Ovary (tissue), 9 donors: ENCODE data around the gene MEGF6. TPM values are rescaled to one million over a fixed set of nuclear protein-coding genes. Genes with fewer than 3 reads are reported as not detected.

ENCODE experiments used
- DNase-seq, 5 donors: peaks; one replicate each; pipeline ENCODE4 v3.0.0-alpha.2; 2019 to 2020
- H3K27ac ChIP-seq, 2 donors: fragments of 200-600 bp; one replicate each; pipeline versions ENCODE4 v1.5.1 to v1.8.0; 2019 to 2022
- H3K27me3 ChIP-seq: fragments of 200-600 bp; one replicate; pipeline ENCODE4 v1.8.0; 2022
- H3K36me3 ChIP-seq: fragments of 200-600 bp; sonication (generic); one replicate; pipeline ENCODE4 v1.5.1; 2019
- H3K4me1 ChIP-seq: one replicate; pipeline ENCODE4 v1.8.1; 2013; ENCODE audit warnings: mild to moderate bottlenecking, moderate library complexity; ENCODE audit not compliant: insufficient read depth
- H3K4me3 ChIP-seq: fragments of 200-600 bp; sonication (generic); one replicate; pipeline ENCODE4 v1.5.1; 2017
- H3K9me3 ChIP-seq, 2 donors: fragments of 200-600 bp in 1 of 2; sonication (generic) in 1 of 2; one replicate each; pipeline versions ENCODE4 v1.5.1 to v1.8.1; 2013 to 2019; ENCODE audit warnings: mild to moderate bottlenecking in 1 of 2, moderate library complexity in 1 of 2
- EP300 ChIP-seq: sonication (generic); formaldehyde crosslinking; IDR thresholded peaks from one replicate; pipeline ENCODE4 v1.6.1; 2017; ENCODE audit warnings: antibody characterized with exemption
- POLR2A ChIP-seq: fragments of 450-650 bp; IDR thresholded peaks from one replicate; pipeline ENCODE4 v1.6.1; 2017; ENCODE audit warnings: antibody characterized with exemption, mild to moderate bottlenecking, moderate library complexity
- WGBS, 3 donors: extraction: QIAGEN DNeasy Blood & Tissue Kit in 1 of 3; methylation state at CpG; one replicate each; pipeline versions ENCODE4 v1.1.5 to v1.1.7; 2013 to 2017; 5-methylcytosine and 5-hydroxymethylcytosine counted together
- intact Hi-C, 4 donors: fragments of 100-400 bp; cut with DNase I; formaldehyde crosslinking; loops; one replicate each; pipeline versions ENCODE4 v1.11.0 to v1.15.1; 2022 to 2023
- polyA plus RNA-seq, 2 donors: library from polyadenylated mRNA; stranded (reverse); fragments of 200-250 nt in 1 of 2; fragments of 350-450 nt in 1 of 2; fragmentation: Illumina TruSeq in 1 of 2; extraction: RNeasy Lipid Tissue Mini Kit (QIAGEN cat#74804) in 1 of 2; gene quantifications; one replicate each; pipeline ENCODE4 v1.2.3, GENCODE V29; 2013 to 2014
- total RNA-seq, 7 donors: library from RNA; depleted of rRNA in 2 of 7; stranded (reverse); fragments of >200 nt in 2 of 7; fragmentation: NEBNext Ultra II Directional in 3 of 7; extraction: Animal tissue kit (Norgen Biotek cat#: 25700) in 3 of 7; gene quantifications; one replicate each; pipeline versions ENCODE4 v1.1.0 to v1.2.4, GENCODE V29; 2016 to 2023
- TF ChIP-seq, protein P1 (sequence below), 3 donors: fragments of 450-650 bp in 2 of 3; fragments of 200-600 bp in 1 of 3; IDR thresholded peaks; one replicate each; pipeline versions ENCODE4 v1.5.1 to v1.8.0; 2016 to 2022; ENCODE audit warnings: antibody characterized with exemption in 3 of 3, mild to moderate bottlenecking in 1 of 3
- donor health status: DM: no; HTN: no; CAD: no; lungs with moderate emphysema.
- donor health status: DM: no; HTN: no; CAD: no.
- donor health status: Bipolar disorder and iron deficiency.
- donor health status: DM: yes; HTN: yes; CAD: no.
- donor health status: DM: no; HTN: no; CAD: no.
- donor health status: DM: yes; HTN: yes; CAD: no.

Gene MEGF6
- total and polyA plus RNA-seq, 9 donors: 0.10 to 117 (median 12.5) TPM

DNA sequence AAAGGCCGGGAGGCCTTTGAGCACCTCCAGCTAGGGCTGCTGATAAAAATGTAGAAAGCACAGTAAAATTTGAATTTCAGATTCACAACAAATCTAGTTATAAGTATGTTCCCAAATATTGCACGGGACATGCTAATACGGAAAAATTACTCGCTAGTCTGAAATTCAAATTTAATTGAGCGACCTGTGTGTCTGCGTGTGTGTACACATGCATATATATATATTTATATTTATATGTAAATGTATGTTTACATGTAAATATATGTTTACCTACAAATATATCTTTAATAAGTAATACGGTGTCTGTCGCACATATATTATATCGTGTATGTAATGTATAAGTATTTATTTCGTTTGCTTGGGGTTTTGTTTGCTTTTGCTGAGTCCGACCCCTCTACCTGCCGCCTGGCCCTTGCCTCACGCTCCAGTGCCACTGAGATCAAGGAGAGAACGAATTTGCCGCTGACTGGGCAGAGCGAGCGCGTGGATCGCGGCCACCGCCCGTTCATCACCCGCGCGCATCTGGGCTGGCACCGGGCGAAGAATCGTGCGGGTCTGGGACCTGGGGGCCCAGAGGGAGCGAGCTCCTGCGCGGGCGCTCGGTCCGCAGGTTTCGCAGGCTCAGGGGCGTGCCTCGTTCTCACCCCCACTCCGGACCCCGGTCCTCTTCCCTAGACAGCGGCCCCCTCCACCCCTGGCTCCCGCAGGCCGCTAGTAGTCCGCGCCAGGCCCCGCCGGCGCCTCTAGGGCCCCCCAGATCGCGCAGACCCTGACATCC lies 39.1 kb upstream of the MEGF6 start:
- Histone ChIP-seq H3K9me3 (no peaks in the 10 kb centered on the region), H3K27me3 (peaks cover 12% of the 10 kb centered on the region), H3K36me3 (no peaks in the 10 kb centered on the region), H3K4me3 (peak overlapping the region; percentile 96), H3K4me1 (peaks cover 8% of the 10 kb centered on the region), H3K27ac (no peak overlapping the region)
- TF ChIP-seq, protein P1, sequence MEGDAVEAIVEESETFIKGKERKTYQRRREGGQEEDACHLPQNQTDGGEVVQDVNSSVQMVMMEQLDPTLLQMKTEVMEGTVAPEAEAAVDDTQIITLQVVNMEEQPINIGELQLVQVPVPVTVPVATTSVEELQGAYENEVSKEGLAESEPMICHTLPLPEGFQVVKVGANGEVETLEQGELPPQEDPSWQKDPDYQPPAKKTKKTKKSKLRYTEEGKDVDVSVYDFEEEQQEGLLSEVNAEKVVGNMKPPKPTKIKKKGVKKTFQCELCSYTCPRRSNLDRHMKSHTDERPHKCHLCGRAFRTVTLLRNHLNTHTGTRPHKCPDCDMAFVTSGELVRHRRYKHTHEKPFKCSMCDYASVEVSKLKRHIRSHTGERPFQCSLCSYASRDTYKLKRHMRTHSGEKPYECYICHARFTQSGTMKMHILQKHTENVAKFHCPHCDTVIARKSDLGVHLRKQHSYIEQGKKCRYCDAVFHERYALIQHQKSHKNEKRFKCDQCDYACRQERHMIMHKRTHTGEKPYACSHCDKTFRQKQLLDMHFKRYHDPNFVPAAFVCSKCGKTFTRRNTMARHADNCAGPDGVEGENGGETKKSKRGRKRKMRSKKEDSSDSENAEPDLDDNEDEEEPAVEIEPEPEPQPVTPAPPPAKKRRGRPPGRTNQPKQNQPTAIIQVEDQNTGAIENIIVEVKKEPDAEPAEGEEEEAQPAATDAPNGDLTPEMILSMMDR (IDR thresholded peaks at IDR 0.05): no peak
- DNase-seq: peak in 1 of 5 donors; percentile 42
- intact Hi-C loops: no loop called here
- WGBS, 3 donors: 11 to 13% (median 11%) methylated on average over 40 to 50 of the region's 50 CpGs

DNA sequence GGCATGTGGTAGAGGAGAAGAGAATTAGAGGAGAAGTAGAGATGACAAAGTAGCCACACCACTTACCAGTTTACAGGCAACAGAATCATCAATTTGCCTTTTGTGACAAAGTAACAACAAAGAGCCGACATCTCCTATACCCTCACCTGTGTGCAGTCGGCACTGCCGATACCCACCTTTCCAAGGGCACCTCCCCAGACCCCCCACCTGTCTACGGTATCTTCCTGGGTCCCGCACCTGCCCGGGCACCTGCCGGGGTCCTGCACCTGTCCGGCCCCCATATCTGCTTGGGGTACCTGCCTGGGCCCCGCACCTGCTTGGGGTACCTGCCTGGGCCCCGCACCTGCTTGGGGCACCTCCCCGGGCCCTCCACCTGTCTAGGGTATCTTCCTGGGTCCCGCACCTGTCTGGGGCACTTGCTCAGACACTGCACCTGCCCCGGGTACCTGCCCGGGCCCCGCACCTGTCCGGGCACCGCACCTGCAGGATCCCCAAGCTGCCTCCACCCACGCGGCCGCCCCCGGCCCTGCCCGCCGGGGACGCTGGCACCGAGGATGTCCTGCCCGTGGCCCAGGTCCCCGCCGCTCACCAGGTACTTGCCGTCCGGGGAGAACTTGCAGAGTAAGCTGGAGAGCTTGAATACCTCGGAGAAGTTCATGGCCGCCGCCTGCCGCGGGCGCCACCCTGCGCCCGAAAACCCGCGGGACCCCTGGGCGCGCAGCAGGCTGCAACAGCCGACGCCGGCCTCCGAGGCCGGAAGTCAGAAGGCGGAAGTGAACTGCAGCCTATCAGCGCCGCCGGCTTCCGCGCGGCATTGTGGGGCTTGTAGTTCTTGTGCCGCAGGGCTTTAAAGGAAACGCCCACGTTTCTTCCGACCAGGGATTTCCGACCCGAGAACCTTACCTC lies 38.3 kb upstream of the MEGF6 start, which contains the start of gene WRAP73:
Gene WRAP73 (minus strand): TSS at position 762 of the 906 bp plus-strand sequence. CDS start 104 bp downstream, at position 658.
- no peak within 1 kb of the TSS for H3K27ac ChIP-seq
- peaks cover 8% of the 10 kb centered on the region for H3K4me1 ChIP-seq
- peak; percentile 81 to 91 (median 86) for DNase-seq
- peaks cover 12% of the 10 kb centered on the region for H3K27me3 ChIP-seq
- H3K9me3 ChIP-seq: no peaks in the 10 kb centered on the region
- peak within 1 kb of the TSS; percentile 96 for H3K4me3 ChIP-seq
- no peaks in the 10 kb centered on the region for H3K36me3 ChIP-seq
- TF ChIP-seq POLR2A (no peak), EP300 (no peak)
- TF ChIP-seq, protein P1 (IDR thresholded peaks at IDR 0.05): no peak
- intact Hi-C loops: no loop called here
- 2 to 3% (median 3%) methylated on average over 54 to 60 of the region's 60 CpGs for WGBS, 3 donors

DNA sequence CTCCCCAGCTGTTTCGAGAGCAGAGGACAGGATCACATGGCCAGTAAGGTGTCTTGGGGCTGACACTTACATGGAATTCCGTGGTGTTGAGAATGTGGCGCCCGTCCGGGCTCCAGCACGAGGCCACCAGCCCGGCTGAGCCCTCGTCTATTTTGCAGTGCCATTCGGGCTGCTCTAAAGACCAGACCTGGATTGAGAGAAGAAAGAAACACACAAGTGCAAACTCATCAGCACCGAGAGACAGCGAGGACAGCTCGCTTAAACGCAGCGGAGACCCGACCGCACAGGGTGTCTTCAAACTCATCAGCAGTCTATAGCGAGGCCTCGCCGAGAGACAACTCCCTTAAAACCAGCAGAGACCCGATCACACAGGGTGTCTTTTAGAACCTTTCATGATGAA lies 35.3 kb upstream of the MEGF6 start:
- Histone ChIP-seq H3K4me1 (peaks cover 8% of the 10 kb centered on the region), H3K27ac (no peak overlapping the region), H3K27me3 (peaks cover 9% of the 10 kb centered on the region), H3K36me3 (no peaks in the 10 kb centered on the region), H3K9me3 (no peaks in the 10 kb centered on the region), H3K4me3 (no peak overlapping the region)
- intact Hi-C loops: no loop called here
- TF ChIP-seq EP300: no peak
- WGBS, 3 donors: 91 to 93% (median 91%) methylated on average over 20 of the region's 20 CpGs
- DNase-seq: no peak

DNA sequence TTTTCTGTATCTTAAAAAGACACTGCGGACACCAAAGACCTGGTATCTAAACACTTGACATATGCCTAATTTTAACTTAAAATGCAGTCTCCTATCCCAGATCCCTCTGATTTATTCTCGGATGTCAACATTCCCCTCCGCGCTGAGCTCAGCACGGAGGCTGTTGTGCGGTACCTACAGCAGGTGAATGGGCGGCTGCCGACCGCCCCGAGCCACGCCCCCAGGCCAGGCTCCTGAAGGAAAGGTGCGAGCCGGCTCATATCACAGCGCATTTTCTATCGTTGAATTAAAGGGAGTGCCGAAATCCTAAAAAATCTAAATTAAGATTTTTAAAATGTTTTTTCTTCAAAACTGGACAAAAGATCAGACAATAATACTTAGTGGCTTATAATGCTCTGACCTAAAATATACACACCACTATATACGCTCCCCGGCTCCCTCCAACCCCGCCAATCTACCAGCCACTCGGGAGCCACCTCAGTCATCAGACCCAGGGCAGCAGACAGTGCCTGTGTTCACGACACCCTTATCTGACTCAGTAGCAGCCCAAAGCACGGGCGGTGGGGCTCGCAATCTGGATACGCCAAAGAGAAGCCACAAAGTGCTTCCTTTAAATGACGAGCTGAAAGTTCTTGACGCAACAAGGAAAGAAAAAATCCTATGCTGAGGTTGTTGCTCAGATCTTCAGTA lies 34.5 kb upstream of the MEGF6 start:
- Histone ChIP-seq H3K27me3 (peaks cover 5% of the 10 kb centered on the region), H3K4me3 (no peak overlapping the region), H3K9me3 (no peaks in the 10 kb centered on the region), H3K4me1 (peaks cover 8% of the 10 kb centered on the region), H3K36me3 (no peaks in the 10 kb centered on the region), H3K27ac (no peak overlapping the region)
- TF ChIP-seq, protein P1 (IDR thresholded peaks at IDR 0.05): no peak
- no peak for TF ChIP-seq EP300
- no peak for TF ChIP-seq POLR2A
- WGBS, 3 donors: 92 to 94% (median 94%) methylated on average over 27 of the region's 27 CpGs
- no peak for DNase-seq
- intact Hi-C loops: no loop called here
